Testis (tissue), 2 donors: ENCODE measurements around the gene GGTA1.

Experiments used
- CTCF ChIP-seq, 3 experiments: fragments of 450-650 bp in 2 of 3; fragments of 200-600 bp in 1 of 3; sonication (generic) in 1 of 3; IDR thresholded peaks; one replicate each; pipeline ENCODE4 v1.5.1; 2016 to 2019; ENCODE audit warnings: antibody characterized with exemption in 3 of 3, mild to moderate bottlenecking in 2 of 3, moderate library complexity in 1 of 3
- POLR2A ChIP-seq: fragments of 450-650 bp; IDR thresholded peaks from one replicate; pipeline ENCODE4 v1.6.1; 2017; ENCODE audit warnings: antibody characterized with exemption, mild to moderate bottlenecking, moderate library complexity

DNA sequence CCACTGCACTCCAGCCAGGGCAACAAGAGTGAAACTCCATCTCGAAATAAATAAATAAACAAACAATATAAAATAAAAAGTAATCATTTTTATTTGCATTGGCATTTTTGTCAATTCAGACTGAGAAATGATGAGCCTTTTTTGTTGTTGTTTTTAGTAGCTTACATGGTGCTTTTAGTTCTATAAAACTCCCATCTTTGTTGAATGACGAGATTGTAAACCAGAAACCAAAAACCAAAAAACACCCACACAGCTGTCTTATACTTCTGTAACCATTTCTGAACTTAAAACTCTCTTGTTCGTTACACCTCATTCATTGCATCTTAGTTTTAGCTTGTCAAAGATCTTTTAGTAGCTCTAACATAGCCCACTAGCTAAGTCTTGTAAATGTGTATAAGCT, 44.7 kb downstream of the GGTA1 start:
- TF ChIP-seq CTCF (IDR thresholded peaks at IDR 0.05) (no peak), POLR2A (no peak)
